Activated T-cell treated with anti-CD3 and anti-CD28 coated beads for 4 hours (primary cell): ENCODE results near the gene DNM2.
A peak's percentile ranks its signal among the peaks of the same experiment; 100 is the strongest.
"Not testable (repeated sequence)": the region's sequence is repeated elsewhere in the genome, so short reads cannot be mapped to it uniquely, and the experiment has no call there.

Source experiments
- DNase-seq: peaks from one replicate; pipeline ENCODE4 v3.0.0-alpha.2; 2020

The DNM2 gene

DNA sequence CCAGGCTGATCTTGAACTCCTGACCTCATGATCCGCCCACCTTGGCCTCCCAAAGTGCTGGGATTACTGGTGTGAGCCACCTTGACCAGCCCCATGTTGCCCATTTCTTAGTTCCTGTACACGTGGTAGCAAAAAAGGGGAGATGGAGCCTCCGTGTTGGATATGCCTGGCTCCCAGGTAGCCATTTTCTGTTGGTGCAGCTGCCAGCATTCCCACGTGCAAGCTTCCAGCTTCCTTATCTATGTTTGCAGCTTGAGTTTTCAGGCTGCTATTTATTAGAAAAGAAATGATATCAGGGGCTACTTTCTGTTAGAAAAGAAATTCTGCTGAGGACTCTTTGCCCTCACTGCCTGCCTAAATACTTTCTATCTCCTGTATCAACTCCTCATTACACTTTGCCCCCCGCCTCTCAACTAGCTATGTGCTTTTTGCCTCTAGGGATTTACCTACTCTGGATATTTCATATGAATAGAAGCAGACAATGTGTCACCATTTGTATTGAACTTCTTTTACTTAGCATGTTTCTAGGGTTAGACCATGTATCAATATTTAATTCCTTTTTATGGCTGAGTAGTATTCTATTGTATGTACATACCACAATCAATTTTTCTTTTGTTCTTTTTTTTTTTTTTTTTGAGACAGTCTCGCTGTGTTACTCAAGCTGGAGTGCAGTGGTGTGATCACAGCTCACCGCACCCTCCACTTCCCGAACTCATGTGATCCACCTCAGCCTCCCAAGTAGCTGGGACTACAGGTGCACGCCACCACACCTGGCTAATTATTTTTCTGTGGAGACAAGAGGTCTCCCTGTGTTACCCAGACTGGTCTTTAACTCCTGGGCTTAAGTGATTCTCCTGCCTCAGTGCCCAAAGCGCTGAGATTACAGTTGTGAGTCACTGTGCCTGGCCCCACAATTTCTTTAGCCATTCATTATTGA is 121.5 kb downstream of the DNM2 start:
- DNase-seq: no peak

DNA sequence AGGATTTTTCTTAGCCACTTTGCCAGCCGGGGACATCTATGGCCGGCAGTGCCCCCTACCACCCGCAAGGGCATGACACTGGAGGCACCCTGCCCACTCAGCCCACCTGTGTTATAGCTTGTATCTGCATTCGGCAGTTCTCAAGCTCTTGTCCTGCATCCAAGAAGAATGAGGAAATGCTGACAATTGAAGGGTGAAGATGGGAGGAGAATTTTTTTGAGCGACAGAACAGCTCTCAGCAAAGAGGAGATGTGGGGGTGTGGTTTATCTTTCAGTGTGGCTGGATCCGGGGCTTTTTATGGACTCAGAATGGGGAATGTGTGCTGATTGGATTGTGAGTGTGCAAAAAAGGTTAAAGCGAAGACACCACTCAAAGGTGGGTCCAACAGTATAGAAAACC is 124.9 kb downstream of the DNM2 start:
- DNase-seq: no peak

- no peak for DNase-seq
These were observed 128.8 kb downstream of the DNM2 start for GRCh38 chr19:10846500-10847202.

DNA sequence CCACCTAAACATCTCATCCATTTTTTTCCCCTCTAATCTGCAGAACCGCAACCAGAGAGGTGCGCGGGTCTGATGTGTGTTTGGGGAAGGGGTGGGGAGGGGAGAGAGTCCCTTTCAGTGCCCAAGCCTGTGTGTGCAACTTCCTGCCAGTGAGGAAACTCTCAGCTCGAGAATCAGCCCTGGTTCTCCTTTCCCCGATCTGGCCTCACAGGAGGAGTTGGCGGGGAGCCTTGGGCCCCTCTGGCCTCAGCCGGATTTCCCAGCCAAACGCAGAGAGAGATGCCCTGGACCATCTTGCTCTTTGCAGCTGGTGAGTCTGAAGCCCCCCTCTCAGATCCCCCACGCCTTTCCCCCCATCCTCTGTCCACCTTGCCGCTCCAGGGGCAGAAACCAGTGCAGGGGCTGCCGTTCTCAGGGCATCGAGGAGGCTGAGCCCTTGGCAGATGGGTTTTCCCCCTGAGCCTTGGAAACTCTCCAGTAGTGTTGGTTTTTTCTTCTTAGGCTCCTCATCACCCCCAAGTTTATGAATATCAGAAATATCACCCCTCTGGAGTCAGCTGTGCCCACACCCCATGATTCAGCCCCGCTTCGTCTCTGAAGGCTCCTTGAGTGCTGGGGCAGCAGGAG is 130.5 kb downstream of the DNM2 start, which contains the start of gene C19orf38:
Gene C19orf38 (plus strand): TSS at position 186 of the 627 bp plus-strand sequence. CDS start 94 bp downstream, at position 280.
- no peak for DNase-seq

GRCh38 chr19:10850631-10851030 is 132.8 kb downstream of the DNM2 start:
- DNase-seq: no peak

DNA sequence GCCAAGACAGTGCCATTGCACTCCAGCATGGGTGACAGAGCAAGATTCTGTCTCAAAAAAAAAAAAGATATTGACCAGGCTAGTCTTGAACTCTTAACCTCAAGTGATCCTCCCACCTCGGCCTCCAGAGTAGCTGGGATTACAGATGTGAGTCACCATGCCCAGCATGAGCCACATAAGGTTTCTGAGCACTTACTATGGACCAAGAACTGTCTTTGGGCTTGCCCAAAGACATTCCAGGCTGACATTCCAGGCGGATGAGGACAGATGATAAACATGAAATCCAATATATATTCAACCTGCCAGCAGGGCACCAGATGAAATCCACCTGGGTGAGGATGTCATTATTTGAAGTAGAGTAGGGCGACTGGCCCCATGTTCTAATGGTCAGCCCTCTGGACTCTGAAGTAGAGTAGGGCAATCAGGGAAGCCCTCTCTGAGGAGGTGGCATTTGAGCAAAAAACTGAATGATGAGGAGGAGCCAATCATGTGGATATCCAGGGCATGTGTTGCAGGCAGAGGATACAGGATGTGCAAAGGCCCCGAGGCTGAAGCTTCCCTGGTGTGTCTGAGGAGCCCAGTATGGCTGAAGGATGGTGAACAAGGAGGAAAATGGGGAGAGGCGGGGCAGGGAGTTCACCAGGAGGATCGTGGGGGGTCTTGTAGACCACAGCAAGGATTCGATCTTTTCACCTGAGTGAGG is 134.4 kb downstream of the DNM2 start:
- no peak for DNase-seq

DNA sequence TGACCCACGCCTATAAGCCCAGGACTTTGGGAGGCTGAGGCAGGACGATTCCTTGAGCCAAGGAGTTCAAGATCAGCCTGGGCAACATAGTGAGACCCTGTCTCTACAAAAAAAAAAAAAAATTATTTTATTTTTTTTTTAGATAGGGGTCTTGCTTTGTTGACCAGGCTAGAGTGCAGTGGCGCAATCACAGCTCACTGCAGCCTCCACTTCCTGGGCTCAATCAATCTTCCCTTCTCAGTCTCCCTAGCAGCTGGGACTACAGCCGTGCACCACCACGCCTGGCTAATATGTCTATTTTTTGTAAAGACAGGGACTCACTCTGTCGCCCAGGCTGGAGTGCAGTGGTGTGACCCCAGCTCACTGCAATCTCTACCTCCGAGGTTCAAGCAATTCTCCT is 135.1 kb downstream of the DNM2 start:
- no peak for DNase-seq

DNA sequence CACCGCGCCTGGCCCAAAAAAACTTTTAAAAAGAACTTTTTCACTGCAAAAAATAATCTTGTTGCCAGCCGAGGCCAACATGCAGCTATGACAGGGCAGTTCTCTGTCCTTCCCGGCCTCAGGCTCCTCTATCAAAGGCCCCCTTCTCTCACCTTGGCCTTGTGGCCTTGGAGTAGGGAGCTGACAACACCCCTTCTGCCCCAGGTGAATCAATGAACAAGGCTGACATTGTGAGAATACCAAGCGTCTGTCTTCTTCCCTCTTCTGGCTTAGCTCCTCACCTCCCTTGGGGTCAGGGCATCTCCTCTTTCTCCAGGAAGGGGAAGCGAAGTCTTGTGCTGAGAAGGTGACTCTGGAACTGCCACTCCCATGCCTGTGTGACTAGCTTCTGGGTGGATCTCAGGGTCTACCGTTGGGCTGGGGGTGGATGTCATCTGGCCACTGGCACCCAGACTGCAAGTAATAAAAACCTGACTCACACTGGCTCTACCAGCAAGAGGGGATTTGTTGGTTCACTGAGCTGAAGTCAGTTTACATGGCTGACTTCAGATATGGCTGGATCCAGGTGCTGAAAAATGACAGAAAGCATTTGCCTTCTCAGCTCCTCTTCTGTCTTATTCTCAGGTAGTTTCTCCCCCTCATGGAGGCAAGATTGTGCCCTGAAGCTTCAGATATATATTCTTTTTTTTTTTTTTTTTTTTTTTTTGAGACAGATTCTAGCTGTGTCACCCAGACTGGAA is 136.6 kb downstream of the DNM2 start:
- DNase-seq: no peak

DNA sequence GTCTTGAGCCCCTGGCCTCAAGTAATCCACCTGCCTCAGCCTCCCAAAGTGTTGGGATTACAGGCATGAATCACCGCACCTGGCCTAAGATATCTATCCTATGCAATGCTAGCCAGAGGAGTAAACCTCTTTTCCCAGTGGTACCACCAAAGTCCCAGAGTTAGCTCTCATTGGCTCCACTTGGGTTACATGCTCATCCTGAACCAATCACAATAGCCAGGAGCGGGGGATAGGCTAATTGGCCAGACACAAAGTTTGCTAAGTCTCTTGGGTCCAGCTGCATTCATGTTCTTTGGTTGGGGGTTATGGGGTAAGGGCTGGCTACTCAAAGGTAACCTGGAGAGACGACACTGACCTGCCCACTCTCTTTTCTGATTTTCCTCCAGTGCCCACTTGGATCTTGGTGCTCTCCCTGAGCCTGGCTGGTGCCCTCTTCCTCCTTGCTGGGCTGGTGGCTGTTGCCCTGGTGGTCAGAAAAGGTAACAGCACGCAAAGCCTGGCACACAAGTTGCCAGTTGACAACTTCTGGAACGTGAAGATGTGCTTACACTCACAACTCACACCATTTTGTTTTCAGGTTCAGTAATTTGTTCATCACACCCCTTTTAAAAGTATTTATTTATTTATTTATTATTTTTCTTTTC is 138.1 kb downstream of the DNM2 start:
- DNase-seq: no peak

DNA sequence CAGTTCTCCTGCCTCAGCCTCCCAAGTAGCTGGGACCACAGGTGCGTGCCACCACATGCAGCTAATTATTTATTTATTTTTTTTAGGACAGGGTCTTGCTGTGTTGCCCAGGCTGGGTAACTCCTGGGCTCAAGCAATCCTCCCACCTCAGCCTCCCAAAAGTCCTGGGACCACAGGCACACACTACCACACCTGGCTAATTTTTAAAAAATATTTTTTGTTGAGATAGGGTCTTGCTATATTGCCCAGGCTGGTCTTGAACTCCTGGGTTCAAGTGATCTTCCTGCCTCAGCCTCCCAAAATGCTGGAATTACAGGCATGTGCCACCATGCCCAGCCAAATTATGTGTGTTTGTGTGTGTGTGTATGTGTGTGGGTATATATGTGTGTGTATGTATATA is 139.0 kb downstream of the DNM2 start:
- not testable (repeated sequence) for DNase-seq

GRCh38 chr19:10858204-10858828 is 140.4 kb downstream of the DNM2 start:
- DNase-seq: no peak

- no peak for DNase-seq
These were observed 143.3 kb downstream of the DNM2 start for GRCh38 chr19:10861103-10861651.

DNA sequence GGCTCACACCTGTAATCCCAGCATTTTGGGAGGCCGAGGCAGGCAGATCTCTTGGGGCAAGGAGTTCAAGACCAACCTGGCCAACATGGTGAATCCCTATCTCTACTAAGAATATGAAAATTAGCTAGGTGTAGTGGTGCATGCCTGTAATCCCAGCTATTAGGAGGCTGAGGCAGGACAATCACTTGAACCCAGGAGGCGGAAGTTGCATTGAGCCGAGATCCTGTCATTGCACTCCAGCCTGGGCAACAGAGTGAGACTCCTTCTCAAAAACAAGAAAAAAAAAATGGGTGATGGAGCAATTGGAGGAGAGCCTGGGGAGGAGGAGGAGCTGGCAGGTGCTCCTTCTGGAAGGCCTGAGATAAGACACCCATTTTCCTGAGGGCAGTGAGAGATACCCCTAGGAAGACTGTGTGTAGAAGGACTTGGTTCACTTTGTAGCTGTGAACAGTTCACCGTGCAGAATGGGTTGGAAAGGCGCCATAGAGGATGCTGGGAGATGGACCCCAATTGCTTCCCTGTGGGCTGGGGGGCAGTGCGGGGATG is 144.8 kb downstream of the DNM2 start:
- DNase-seq: no peak

- DNase-seq: no peak
These were observed 145.3 kb downstream of the DNM2 start for GRCh38 chr19:10863107-10863717.

DNA sequence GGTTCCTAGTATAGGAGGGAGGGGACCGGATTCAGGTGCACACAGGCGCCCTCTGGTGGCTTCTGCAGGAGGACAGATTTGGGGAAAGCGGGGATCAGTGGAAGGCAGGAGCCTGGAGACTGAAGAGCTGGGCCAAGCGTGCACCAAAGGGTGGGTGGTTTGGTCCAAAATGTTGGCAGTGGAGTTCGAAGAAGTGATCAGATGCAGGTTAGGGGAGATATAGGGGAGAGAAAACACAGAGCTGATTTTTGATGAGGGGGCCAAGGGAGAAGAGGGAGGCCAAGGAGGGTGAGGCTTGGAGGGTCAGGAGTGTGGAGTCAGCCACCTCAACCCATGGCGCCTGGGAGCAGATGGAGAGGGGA is 146.6 kb downstream of the DNM2 start:
- peak; percentile 70 for DNase-seq

DNA sequence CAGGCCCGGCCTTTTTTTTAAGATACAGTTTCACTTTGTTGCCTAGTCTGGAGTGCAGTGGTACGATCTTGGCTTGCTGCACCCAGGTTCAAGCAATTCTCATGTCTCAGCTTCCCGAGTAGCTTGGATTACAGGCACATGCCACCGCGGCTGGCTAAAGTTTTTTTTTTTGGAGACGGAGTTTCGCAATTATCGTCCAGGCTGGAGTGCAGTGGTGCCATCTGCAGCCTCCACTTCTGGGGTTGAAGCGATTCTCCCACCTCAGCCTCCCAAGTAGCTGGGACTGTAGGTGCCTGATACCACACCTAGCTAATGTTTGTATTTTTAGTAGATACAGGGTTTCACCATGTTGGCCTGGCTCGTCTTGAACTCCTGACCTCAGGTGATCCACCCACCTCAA is 148.6 kb downstream of the DNM2 start:
- no peak for DNase-seq

GRCh38 chr19:10868872-10869547 is 151.1 kb downstream of the DNM2 start:
- DNase-seq: no peak

- not testable (repeated sequence) for DNase-seq
These were observed 152.0 kb downstream of the DNM2 start for GRCh38 chr19:10869872-10870311.

GRCh38 chr19:10870501-10870954 is 152.6 kb downstream of the DNM2 start:
- DNase-seq: no peak
